Measurements from ENCODE around the gene SMARCC2.

The SMARCC2 gene

GRCh38 chr12:56230432-56231183 lies 41.3 kb upstream of the SMARCC2 start:
- no peak for DNase-seq (ENCODE audit: low read depth)
- H3K4me3 ChIP-seq (ENCODE audit: low read depth, low read length) = no peak overlapping the region
- TF ChIP-seq CTCF (IDR thresholded peaks at IDR 0.05; ENCODE audit: low read depth, low read length, missing control alignments) = no peak
- in situ Hi-C loops (cut with HindIII; ENCODE audit: low sequenced_read_pairs) = no loop called here

- DNase-seq (ENCODE audit: low read depth) = no peak
- in situ Hi-C loops (cut with HindIII; ENCODE audit: low sequenced_read_pairs) = no loop called here
- no peak within 1 kb of the TSS for H3K4me3 ChIP-seq (ENCODE audit: low read depth, low read length)
- no peak for TF ChIP-seq CTCF (IDR thresholded peaks at IDR 0.05; ENCODE audit: low read depth, low read length, missing control alignments)
Observed at GRCh38 chr12:56229916-56230431, 40.7 kb upstream of the SMARCC2 start, which contains the start of gene SLC39A5. Gene SLC39A5 (plus strand): TSS chr12:56230051. CDS start chr12:56231275, 1,224 bp downstream.

- TF ChIP-seq CTCF (IDR thresholded peaks at IDR 0.05; ENCODE audit: low read depth, low read length, missing control alignments) = no peak
- in situ Hi-C loops (cut with HindIII; ENCODE audit: low sequenced_read_pairs) = no loop called here
- DNase-seq (ENCODE audit: low read depth) = no peak
- H3K4me3 ChIP-seq (ENCODE audit: low read depth, low read length) = no peak overlapping the region
Observed at GRCh38 chr12:56229082-56229481, 39.8 kb upstream of the SMARCC2 start.

GRCh38 chr12:56224954-56225353 lies 35.7 kb upstream of the SMARCC2 start:
- DNase-seq (ENCODE audit: low read depth) = no peak
- TF ChIP-seq CTCF (IDR thresholded peaks at IDR 0.05; ENCODE audit: low read depth, low read length, missing control alignments) = no peak
- H3K4me3 ChIP-seq (ENCODE audit: low read depth, low read length) = peak overlapping the region; percentile 75
- in situ Hi-C loops (cut with HindIII; ENCODE audit: low sequenced_read_pairs) = loop anchor here (5.0 kb wide), 1 partner anchor 98 kb away; the partner anchor contains the start of gene ESYT1

- in situ Hi-C loops (cut with HindIII; ENCODE audit: low sequenced_read_pairs) = loop anchor here (5.0 kb wide), 1 partner anchor 97 kb away; the partner anchor contains the start of gene ESYT1
- peak; percentile 94 for TF ChIP-seq CTCF (IDR thresholded peaks at IDR 0.05; ENCODE audit: low read depth, low read length, missing control alignments)
- peak; percentile 96 for DNase-seq (ENCODE audit: low read depth)
- peak within 1 kb of the TSS; percentile 75 for H3K4me3 ChIP-seq (ENCODE audit: low read depth, low read length)
Observed at GRCh38 chr12:56224102-56224701, 34.9 kb upstream of the SMARCC2 start, which contains the start of gene NABP2. Gene NABP2 (plus strand): TSS chr12:56224342. CDS start chr12:56224857, 515 bp downstream.

- no peak overlapping the region for H3K4me3 ChIP-seq (ENCODE audit: low read depth, low read length)
- DNase-seq (ENCODE audit: low read depth) = no peak
- no peak for TF ChIP-seq CTCF (IDR thresholded peaks at IDR 0.05; ENCODE audit: low read depth, low read length, missing control alignments)
- in situ Hi-C loops (cut with HindIII; ENCODE audit: low sequenced_read_pairs) = loop anchor here (5.0 kb wide), 1 partner anchor 96 kb away; the partner anchor contains the start of gene ESYT1
Observed at GRCh38 chr12:56223571-56224101, 34.4 kb upstream of the SMARCC2 start.
